ENCODE results near the gene JUNB.

JUNB gene

GRCh38 chr19:12840091-12841079 lies 49.1 kb downstream of the JUNB start:
- DNase-seq = peak in 24 of 51 donors; percentile 3 to 75 (median 42)

GRCh38 chr19:12841094-12841493 lies 49.8 kb downstream of the JUNB start:
- peak in 22 of 51 donors; percentile 3 to 58 (median 26) for DNase-seq

- no peak for DNase-seq
These were observed 51.2 kb downstream of the JUNB start for GRCh38 chr19:12842511-12842910.
